ENCODE data around the gene ZBTB40. TPM values are rescaled to one million over a fixed set of nuclear protein-coding genes. Genes with fewer than 3 reads are reported as not detected.
A peak's percentile ranks its signal among the peaks of the same experiment; 100 is the strongest.

ZBTB40 gene
- polyA plus RNA-seq, 2 of the 4 experiments (the other 2 are of a cell fraction), result 6.2 to 7.0 TPM

DNA sequence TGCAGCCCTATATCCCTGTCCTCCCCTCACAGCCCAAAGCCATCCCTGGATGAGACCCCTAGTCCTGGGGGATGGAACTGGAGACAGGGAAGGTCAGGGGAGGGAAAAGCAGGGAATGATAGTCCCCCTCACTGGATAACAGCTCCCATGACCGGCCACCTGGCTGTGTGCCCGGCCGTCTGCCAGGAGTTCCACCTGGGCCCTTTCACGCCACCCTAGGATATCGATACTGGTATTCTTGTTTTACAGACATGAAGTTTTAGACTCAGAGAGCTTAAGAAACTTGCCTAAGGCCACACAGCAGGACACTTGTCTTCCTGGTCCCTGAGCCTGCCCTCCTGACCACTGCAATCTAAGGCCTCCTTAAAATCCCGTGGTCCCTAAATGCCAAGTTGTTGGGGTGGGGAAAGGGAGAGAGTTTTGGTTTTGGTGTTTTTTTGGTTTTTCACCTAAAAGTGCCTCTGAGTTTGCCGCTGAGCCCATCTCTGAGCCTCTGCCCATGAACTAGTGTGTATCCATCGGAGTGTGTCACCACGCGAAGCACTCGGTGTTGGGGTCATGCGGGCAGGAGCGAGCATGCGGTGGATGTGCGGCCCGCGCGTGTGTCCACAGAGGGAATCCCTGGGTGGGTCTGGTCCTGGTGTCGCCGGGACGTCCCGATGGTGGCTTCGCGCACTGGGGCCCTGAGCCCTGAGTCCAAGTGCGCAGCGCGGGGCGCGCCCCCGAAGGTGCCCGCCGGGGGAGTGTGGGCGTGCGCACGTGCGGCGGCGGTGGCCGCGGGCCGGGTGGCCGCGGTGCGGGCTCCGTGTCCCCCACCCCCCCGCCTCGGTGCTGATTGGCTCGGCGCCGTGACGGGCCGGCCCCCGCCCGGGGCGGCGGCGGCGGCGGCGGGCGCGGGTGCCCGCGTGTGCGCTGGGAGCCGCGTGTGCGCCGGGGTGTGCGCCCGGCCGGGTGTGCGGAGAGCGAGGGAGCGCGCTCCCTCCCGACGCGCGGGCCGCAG lies 111.2 kb downstream of the ZBTB40 start, which contains the start of gene EPHA8:
TSS of gene EPHA8 (plus strand) at position 906 of the 1,000 bp plus-strand sequence. CDS start 147 bp downstream, outside the sequence.
- ATAC-seq, result no peak
- CTCF ChIA-PET, result no interaction called here
- H3K9me3 ChIP-seq, result no peaks in the 10 kb centered on the region
- no peak within 1 kb of the TSS for H3K27ac ChIP-seq
- 58% methylated on average over 11 of the region's 81 CpGs for WGBS (ENCODE audit: missing lambda C conversion rate)
- DNase-seq (ENCODE audit: low read depth in 1 of 2, low spot score in 1 of 2), result no peak
- TF ChIP-seq HOXA7 (CRISPR knock-in tag; IDR thresholded peaks at IDR 0.05), result no peak
- TF ChIP-seq, protein P1, sequence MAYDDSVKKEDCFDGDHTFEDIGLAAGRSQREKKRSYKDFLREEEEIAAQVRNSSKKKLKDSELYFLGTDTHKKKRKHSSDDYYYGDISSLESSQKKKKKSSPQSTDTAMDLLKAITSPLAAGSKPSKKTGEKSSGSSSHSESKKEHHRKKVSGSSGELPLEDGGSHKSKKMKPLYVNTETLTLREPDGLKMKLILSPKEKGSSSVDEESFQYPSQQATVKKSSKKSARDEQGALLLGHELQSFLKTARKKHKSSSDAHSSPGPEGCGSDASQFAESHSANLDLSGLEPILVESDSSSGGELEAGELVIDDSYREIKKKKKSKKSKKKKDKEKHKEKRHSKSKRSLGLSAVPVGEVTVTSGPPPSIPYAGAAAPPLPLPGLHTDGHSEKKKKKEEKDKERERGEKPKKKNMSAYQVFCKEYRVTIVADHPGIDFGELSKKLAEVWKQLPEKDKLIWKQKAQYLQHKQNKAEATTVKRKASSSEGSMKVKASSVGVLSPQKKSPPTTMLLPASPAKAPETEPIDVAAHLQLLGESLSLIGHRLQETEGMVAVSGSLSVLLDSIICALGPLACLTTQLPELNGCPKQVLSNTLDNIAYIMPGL (CRISPR knock-in tag; IDR thresholded peaks at IDR 0.05; ENCODE audit: borderline replicate concordance), result no peak
- no peak for TF ChIP-seq POLR2A (IDR thresholded peaks at IDR 0.05; ENCODE audit: low read length)
- no peak for TF ChIP-seq ZSCAN20 (CRISPR knock-in tag; IDR thresholded peaks at IDR 0.05)
- no peak for TF ChIP-seq EHF (CRISPR knock-in tag; IDR thresholded peaks at IDR 0.05)
- TF ChIP-seq, protein P2, sequence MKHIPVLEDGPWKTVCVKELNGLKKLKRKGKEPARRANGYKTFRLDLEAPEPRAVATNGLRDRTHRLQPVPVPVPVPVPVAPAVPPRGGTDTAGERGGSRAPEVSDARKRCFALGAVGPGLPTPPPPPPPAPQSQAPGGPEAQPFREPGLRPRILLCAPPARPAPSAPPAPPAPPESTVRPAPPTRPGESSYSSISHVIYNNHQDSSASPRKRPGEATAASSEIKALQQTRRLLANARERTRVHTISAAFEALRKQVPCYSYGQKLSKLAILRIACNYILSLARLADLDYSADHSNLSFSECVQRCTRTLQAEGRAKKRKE (CRISPR knock-in tag; IDR thresholded peaks at IDR 0.05; ENCODE audit: low read depth), result no peak
- TF ChIP-seq NPAS2 (CRISPR knock-in tag; IDR thresholded peaks at IDR 0.05; ENCODE audit: borderline replicate concordance), result no peak
- TF ChIP-seq JUN (IDR thresholded peaks at IDR 0.05), result no peak
- TF ChIP-seq, protein P3, sequence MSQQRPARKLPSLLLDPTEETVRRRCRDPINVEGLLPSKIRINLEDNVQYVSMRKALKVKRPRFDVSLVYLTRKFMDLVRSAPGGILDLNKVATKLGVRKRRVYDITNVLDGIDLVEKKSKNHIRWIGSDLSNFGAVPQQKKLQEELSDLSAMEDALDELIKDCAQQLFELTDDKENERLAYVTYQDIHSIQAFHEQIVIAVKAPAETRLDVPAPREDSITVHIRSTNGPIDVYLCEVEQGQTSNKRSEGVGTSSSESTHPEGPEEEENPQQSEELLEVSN (IDR thresholded peaks at IDR 0.05; ENCODE audit: borderline replicate concordance, low read depth), result no peak
- TF ChIP-seq FOSL2 (IDR thresholded peaks at IDR 0.05), result no peak
- no peak for TF ChIP-seq FOSL2 (CRISPR knock-in tag; IDR thresholded peaks at IDR 0.05)
- TF ChIP-seq ZC3H11A (IDR thresholded peaks at IDR 0.05), result no peak
- no peak for TF ChIP-seq KDM5A (IDR thresholded peaks at IDR 0.05)
- TF ChIP-seq EP300 (IDR thresholded peaks at IDR 0.05), result no peak
- no peak for TF ChIP-seq ZNF302 (CRISPR knock-in tag; IDR thresholded peaks at IDR 0.05)
- no peak for TF ChIP-seq FOXS1 (CRISPR knock-in tag; IDR thresholded peaks at IDR 0.05)
- TF ChIP-seq, protein P4, sequence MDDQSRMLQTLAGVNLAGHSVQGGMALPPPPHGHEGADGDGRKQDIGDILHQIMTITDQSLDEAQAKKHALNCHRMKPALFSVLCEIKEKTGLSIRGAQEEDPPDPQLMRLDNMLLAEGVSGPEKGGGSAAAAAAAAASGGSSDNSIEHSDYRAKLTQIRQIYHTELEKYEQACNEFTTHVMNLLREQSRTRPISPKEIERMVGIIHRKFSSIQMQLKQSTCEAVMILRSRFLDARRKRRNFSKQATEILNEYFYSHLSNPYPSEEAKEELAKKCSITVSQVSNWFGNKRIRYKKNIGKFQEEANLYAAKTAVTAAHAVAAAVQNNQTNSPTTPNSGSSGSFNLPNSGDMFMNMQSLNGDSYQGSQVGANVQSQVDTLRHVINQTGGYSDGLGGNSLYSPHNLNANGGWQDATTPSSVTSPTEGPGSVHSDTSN (IDR thresholded peaks at IDR 0.05), result no peak
- FAIRE-seq, result no peak
- peak within 1 kb of the TSS; percentile 27; the same call in 2 of the 3 replicates for H3K4me3 ChIP-seq
- H3K4me1 ChIP-seq, result no peaks in the 10 kb centered on the region
- POLR2A ChIA-PET, result no interaction called here
- H3K4me2 ChIP-seq, result peak within 1 kb of the TSS; percentile 65

DNA sequence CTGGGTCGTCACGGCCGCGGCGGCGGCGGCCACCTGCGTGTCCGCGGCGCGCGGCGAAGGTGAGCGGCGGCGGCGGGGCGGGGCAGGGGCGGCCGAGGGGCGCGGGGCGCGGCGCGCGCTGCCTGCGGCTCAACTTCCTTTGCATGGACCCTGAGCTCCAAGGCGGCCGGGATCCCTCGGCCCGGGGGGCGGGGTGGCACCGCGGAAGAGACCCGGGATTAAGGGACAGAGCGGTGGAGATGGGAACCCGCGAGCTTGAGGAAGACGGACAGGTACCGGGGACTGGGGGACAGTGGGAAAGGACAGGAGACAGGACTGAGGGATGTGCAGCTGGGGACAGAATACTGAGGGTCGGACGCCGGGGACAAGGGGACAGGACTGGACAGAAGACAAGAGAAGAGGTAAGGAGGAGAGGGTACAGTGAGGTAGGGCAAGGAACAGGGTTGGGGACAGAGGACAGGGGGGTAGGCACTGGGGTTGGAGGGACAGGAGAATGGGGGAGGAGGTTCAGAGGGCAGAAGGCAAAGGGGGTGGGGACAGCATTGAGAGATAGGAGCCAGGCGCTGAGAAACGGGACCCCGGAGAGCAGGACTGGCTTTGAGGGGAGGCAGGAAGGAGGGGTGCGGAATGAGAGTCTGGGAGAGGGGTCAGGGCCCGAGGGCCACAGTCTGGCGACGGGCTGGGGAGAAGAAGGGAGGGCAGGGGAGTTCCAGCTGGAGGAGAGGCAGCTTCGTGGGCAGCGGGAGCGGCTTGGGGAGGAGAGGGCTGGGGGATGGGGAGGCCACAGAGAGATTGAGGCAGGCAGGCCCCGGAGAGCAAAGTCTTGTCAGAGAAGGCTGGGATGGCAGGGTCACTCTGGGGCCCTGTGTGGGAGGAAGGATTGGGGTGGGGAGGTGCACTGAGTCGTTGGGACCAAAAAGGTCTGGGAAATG lies 112.3 kb downstream of the ZBTB40 start:
- ChIA-PET CTCF (interaction anchor here (1.5 kb wide), 1 partner anchor 11 kb away, joined by 4 read pairs; no protein-coding TSS in a partner anchor), POLR2A (no interaction called here)
- TF ChIP-seq, protein P2 (CRISPR knock-in tag; IDR thresholded peaks at IDR 0.05; ENCODE audit: low read depth), result no peak
- TF ChIP-seq JUN (IDR thresholded peaks at IDR 0.05) (no peak), EHMT2 (IDR thresholded peaks at IDR 0.05; ENCODE audit: low read depth) (no peak), MAZ (IDR thresholded peaks at IDR 0.05; ENCODE audit: borderline replicate concordance, low read depth, low read length) (no peak), FOXS1 (CRISPR knock-in tag; IDR thresholded peaks at IDR 0.05) (no peak)
- WGBS (ENCODE audit: missing lambda C conversion rate), result 32% methylated on average over 24 of the region's 57 CpGs
- DNase-seq (ENCODE audit: low read depth in 1 of 2, low spot score in 1 of 2) (no peak), ATAC-seq (no peak), FAIRE-seq (no peak)
- Histone ChIP-seq H3K27ac (no peak overlapping the region), H3K9me3 (no peaks in the 10 kb centered on the region), H3K4me1 (no peaks in the 10 kb centered on the region), H3K4me3 (peak overlapping the region; percentile 27; the same call in 2 of the 3 replicates), H3K4me2 (peak overlapping the region; percentile 65)
